GM23338 (cell line): Measurements from ENCODE around the gene ADCY3. TPM values are rescaled to one million over a fixed set of nuclear protein-coding genes. Genes with fewer than 3 reads are reported as not detected.
A peak's percentile ranks its signal among the peaks of the same experiment; 100 is the strongest.

ENCODE experiments used
- ATAC-seq: fragments of 200-7000 bp; cut with Tn5 transposase; 3 replicates; pipeline ENCODE4 v1.9.1; 2020
- DNase-seq: peaks from one replicate; pipeline ENCODE4 v3.0.0-alpha.2; 2015; ENCODE audit warnings: low spot score
- H2AFZ ChIP-seq: fragments of 200-600 bp; sonication (generic); 2 replicates; pipeline ENCODE4 v1.8.0; 2016; ENCODE audit warnings: antibody characterized with exemption, mild to moderate bottlenecking, moderate library complexity
- H3F3A ChIP-seq: fragments of 200-600 bp; sonication (generic); replicated peaks from 2 replicates; pipeline ENCODE4 v1.8.0; 2017; ENCODE audit warnings: antibody characterized with exemption, mixed run types, low read depth
- H3K27ac ChIP-seq: fragments of 200-600 bp; sonication (generic); 2 replicates; pipeline ENCODE4 v1.6.1; 2016; ENCODE audit warnings: low read depth
- H3K27me3 ChIP-seq: fragments of 200-600 bp; sonication (generic); 2 replicates; pipeline ENCODE4 v1.8.0; 2016; ENCODE audit warnings: mild to moderate bottlenecking, mixed run types, moderate library complexity; ENCODE audit not compliant: insufficient read depth
- H3K36me3 ChIP-seq: fragments of 200-600 bp; sonication (generic); 2 replicates; pipeline ENCODE4 v1.8.0; 2016; ENCODE audit warnings: mild to moderate bottlenecking; ENCODE audit not compliant: insufficient read depth
- H3K4me1 ChIP-seq: fragments of 200-600 bp; sonication (generic); 2 replicates; pipeline ENCODE4 v1.8.0; 2016; ENCODE audit warnings: mild to moderate bottlenecking, moderate library complexity; ENCODE audit not compliant: insufficient read depth
- H3K4me2 ChIP-seq: fragments of 200-600 bp; sonication (generic); 2 replicates; pipeline ENCODE4 v1.7.1; 2017; ENCODE audit warnings: mixed run types
- H3K4me3 ChIP-seq: fragments of 200-600 bp; sonication (generic); 2 replicates; pipeline ENCODE4 v1.6.1; 2016; ENCODE audit warnings: mixed run types
- H3K79me2 ChIP-seq: fragments of 200-600 bp; sonication (generic); replicated peaks from 2 replicates; pipeline ENCODE4 v1.8.0; 2017; ENCODE audit warnings: mild to moderate bottlenecking; ENCODE audit not compliant: insufficient read depth
- H3K9me2 ChIP-seq: fragments of 200-600 bp; sonication (generic); 2 replicates; pipeline ENCODE4 v1.8.0; 2017; ENCODE audit not compliant: insufficient read depth
- H4K20me1 ChIP-seq: fragments of 200-600 bp; sonication (generic); replicated peaks from 2 replicates; pipeline ENCODE4 v1.8.0; 2017; ENCODE audit warnings: mild to moderate bottlenecking; ENCODE audit not compliant: insufficient read depth
- H3K27ac Mint-ChIP-seq: 2 replicates; pipeline ENCODE4 v1.8.0; 2020; ENCODE audit warnings: inconsistent platforms, mild to moderate bottlenecking, moderate library complexity, mixed read lengths
- H3K27me3 Mint-ChIP-seq: 3 replicates; pipeline ENCODE4 v1.8.0; 2022; ENCODE audit warnings: low read depth, mild to moderate bottlenecking, moderate library complexity, mixed read lengths, inconsistent platforms; ENCODE audit not compliant: insufficient read depth, poor library complexity
- H3K36me3 Mint-ChIP-seq: 3 replicates; pipeline ENCODE4 v1.8.0; 2021; ENCODE audit warnings: low read depth, mild to moderate bottlenecking, inconsistent platforms, moderate library complexity, mixed read lengths
- H3K4me1 Mint-ChIP-seq: 3 replicates; pipeline ENCODE4 v1.8.0; 2020; ENCODE audit warnings: mild to moderate bottlenecking, inconsistent platforms, mixed read lengths
- H3K4me3 Mint-ChIP-seq: 3 replicates; pipeline ENCODE4 v1.8.0; 2021; ENCODE audit warnings: moderate library complexity, mild to moderate bottlenecking, inconsistent platforms, mixed read lengths
- H3K9me3 Mint-ChIP-seq: 3 replicates; pipeline ENCODE4 v1.8.0; 2020; ENCODE audit warnings: moderate library complexity, mild to moderate bottlenecking, inconsistent platforms, mixed read lengths
- CREB1 ChIP-seq: fragments of 250-450 bp; sonication (Bioruptor Pico); IDR thresholded peaks from 2 replicates; pipeline ENCODE4 v1.5.0; 2020; ENCODE audit warnings: low read depth, mild to moderate bottlenecking, moderate library complexity
- EZH2 ChIP-seq: fragments of 200-600 bp; sonication (generic); IDR thresholded peaks from one replicate; pipeline ENCODE4 v1.8.0; 2017; ENCODE audit warnings: antibody characterized with exemption, mild to moderate bottlenecking, low read depth; ENCODE audit not compliant: unreplicated experiment
- EZH2phosphoT487 ChIP-seq: fragments of 200-600 bp; sonication (generic); IDR thresholded peaks from one replicate; pipeline ENCODE4 v1.8.1; 2018; ENCODE audit warnings: antibody characterized with exemption; ENCODE audit not compliant: unreplicated experiment
- JUNB ChIP-seq: IDR thresholded peaks from one replicate; pipeline ENCODE4 v1.6.1; 2016; ENCODE audit warnings: antibody characterized with exemption; ENCODE audit not compliant: unreplicated experiment
- NANOG ChIP-seq: IDR thresholded peaks from 2 replicates; pipeline ENCODE4 v1.6.1; 2016; ENCODE audit warnings: antibody characterized with exemption, borderline replicate concordance
- POLR2AphosphoS5 ChIP-seq: IDR thresholded peaks from 2 replicates; pipeline ENCODE4 v1.6.1; 2016; ENCODE audit warnings: antibody characterized with exemption, low read depth
- STAT1 ChIP-seq: IDR thresholded peaks from one replicate; pipeline ENCODE4 v1.6.1; 2016; ENCODE audit warnings: antibody characterized with exemption; ENCODE audit not compliant: unreplicated experiment
- ZNF331 ChIP-seq: fragments of 250-450 bp; sonication (Bioruptor Pico); IDR thresholded peaks from 2 replicates; pipeline ENCODE4 v1.5.0; 2020; ENCODE audit warnings: low read depth, mild to moderate bottlenecking, moderate library complexity
- polyA plus RNA-seq: library from polyadenylated mRNA; unstranded; fragments of >200 nt; fragmentation: Nextera tagmentation; extraction: Ambion mirVana; gene quantifications from 2 replicates; pipeline ENCODE4 v1.2.1, GENCODE V29; 2016
- total RNA-seq: library from RNA; depleted of rRNA; stranded (reverse); fragments of >200 nt; shearing (Covaris generic); gene quantifications from 2 replicates; pipeline ENCODE4 v1.2.3, GENCODE V29; 2014
- TF ChIP-seq, protein P1 (sequence below): IDR thresholded peaks from 2 replicates; pipeline ENCODE4 v1.6.1; 2016; ENCODE audit warnings: antibody characterized with exemption
- TF ChIP-seq, protein P2 (sequence below): IDR thresholded peaks from one replicate; pipeline ENCODE4 v1.6.1; 2018; ENCODE audit warnings: antibody characterized with exemption; ENCODE audit not compliant: unreplicated experiment

The ADCY3 gene
- total and polyA plus RNA-seq, 2 experiments from 2014 or later, result 9.7 to 32.4 TPM

DNA sequence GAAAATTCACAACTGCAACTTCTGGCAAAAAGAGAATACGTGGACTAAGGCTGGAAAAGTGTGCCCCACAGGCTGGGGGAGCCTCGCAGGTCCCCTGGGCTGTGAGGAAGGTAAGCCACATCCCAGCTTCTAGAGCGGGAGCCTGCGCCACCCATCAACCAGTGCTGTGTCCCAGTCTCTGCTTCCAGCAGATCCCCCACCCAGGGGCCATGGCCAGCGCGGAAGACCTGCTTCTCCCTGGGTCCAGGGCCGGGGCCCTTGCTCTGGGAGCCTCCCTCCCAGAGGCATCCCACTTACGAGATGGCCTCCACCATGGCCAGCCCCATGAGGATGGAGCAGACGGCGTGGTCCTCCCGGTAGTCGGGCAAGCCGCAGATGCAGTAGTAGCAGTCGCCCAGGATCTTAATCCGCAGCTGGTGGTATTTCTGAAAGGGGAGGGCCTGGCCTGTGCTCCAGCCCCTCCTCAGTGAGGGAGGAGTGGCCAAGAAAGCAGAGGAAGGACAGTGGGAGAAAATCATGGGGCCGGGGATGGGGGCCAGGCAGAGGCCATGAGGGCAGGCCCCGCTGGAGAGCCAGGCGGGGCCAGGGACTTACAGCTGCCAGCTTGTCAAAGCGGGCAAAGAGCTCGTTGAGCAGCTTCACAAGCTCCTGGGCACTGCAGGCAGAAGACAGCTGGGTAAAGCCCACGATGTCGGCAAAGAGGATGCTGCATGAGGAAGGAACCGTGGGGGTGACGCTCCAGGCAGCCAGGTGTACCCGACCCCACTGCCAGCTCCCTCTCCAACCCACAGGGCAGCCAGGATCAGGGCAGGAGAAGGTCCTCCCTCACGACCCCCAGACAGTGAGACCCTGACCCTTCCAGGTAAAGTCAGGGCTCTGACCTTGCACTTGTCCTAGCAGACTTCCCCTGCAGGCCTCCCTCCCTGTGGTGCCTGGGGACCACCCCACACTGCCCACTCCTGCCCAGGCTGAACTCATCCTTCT lies 78.8 kb downstream of the ADCY3 start:
- Histone ChIP-seq H3K79me2 (no peaks in the 10 kb centered on the region), H3K4me3 (no peak overlapping the region), H3K27me3 (no peaks in the 10 kb centered on the region), H4K20me1 (no peaks in the 10 kb centered on the region), H3K36me3 (no peaks in the 10 kb centered on the region), H2AFZ (no peak overlapping the region), H3K4me1 (no peaks in the 10 kb centered on the region), H3K9me2 (no peaks in the 10 kb centered on the region), H3K4me2 (no peak overlapping the region), H3F3A (no peaks in the 10 kb centered on the region), H3K27ac (no peak overlapping the region)
- Mint-ChIP-seq H3K36me3 (peaks cover 29% of the 10 kb centered on the region), H3K27ac (no peak overlapping the region), H3K4me3 (no peak overlapping the region), H3K27me3 (peaks cover 8% of the 10 kb centered on the region), H3K4me1 (peaks cover 7% of the 10 kb centered on the region), H3K9me3 (peaks cover 12% of the 10 kb centered on the region; the same call in 2 of the 3 replicates)
- DNase-seq, result no peak
- no peak for ATAC-seq
- no peak for TF ChIP-seq POLR2AphosphoS5
- no peak for TF ChIP-seq CREB1

DNA sequence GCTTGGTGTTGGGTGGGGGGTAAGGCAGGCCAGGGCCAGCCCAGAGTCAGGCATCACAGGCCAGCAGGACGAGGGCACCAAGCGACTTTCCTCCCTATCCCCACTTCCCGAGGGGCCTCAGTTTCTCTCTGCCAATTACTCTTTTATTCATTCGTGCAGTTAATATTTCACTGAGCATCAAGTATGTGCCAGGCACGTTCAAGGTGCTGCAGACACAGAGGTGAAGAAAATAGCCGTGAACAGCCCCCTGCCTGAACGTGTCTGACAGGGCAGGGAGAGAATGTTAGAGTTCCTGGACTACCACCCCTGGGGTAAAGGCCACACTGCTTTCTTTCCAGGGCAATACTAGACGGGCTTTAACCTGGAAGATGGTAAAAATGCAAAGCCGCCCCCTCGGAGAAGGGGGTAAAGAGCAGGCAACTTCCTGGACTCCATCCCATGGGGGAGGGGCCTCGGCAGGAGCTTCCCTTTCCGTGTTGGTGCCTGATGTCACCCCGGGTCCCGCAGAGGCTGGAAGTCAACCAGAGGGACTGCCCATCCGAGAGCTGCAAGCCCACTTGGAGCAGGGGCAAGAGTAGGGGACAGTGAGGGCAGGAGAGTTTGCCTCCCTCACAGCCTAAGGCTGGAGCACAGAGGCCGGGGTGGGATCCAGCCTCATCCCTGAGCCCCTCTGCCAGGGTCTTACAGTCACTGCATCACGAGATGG lies 79.7 kb downstream of the ADCY3 start:
- Histone ChIP-seq H3K36me3 (no peaks in the 10 kb centered on the region), H3K4me1 (no peaks in the 10 kb centered on the region), H3K27me3 (no peaks in the 10 kb centered on the region), H2AFZ (no peak overlapping the region), H3K27ac (no peak overlapping the region), H3K4me2 (no peak overlapping the region), H3K4me3 (no peak overlapping the region), H3K79me2 (no peaks in the 10 kb centered on the region), H4K20me1 (no peaks in the 10 kb centered on the region), H3F3A (no peaks in the 10 kb centered on the region), H3K9me2 (no peaks in the 10 kb centered on the region)
- Mint-ChIP-seq H3K4me3 (no peak overlapping the region), H3K27ac (peak overlapping the region; percentile 21), H3K36me3 (peaks cover 28% of the 10 kb centered on the region), H3K27me3 (peaks cover 6% of the 10 kb centered on the region), H3K9me3 (peaks cover 2% of the 10 kb centered on the region; the same call in 2 of the 3 replicates), H3K4me1 (peaks cover 7% of the 10 kb centered on the region)
- DNase-seq (no peak), ATAC-seq (peak; percentile 50; the same call in 2 of the 3 replicates)
- TF ChIP-seq JUNB, result no peak
- no peak for TF ChIP-seq EZH2phosphoT487
- TF ChIP-seq EZH2, result no peak
- TF ChIP-seq, protein P1, sequence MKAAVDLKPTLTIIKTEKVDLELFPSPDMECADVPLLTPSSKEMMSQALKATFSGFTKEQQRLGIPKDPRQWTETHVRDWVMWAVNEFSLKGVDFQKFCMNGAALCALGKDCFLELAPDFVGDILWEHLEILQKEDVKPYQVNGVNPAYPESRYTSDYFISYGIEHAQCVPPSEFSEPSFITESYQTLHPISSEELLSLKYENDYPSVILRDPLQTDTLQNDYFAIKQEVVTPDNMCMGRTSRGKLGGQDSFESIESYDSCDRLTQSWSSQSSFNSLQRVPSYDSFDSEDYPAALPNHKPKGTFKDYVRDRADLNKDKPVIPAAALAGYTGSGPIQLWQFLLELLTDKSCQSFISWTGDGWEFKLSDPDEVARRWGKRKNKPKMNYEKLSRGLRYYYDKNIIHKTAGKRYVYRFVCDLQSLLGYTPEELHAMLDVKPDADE, result no peak
- TF ChIP-seq STAT1, result no peak
- TF ChIP-seq NANOG, result no peak
- TF ChIP-seq POLR2AphosphoS5, result no peak
- TF ChIP-seq ZNF331 (CRISPR knock-in tag), result no peak
- TF ChIP-seq, protein P2, sequence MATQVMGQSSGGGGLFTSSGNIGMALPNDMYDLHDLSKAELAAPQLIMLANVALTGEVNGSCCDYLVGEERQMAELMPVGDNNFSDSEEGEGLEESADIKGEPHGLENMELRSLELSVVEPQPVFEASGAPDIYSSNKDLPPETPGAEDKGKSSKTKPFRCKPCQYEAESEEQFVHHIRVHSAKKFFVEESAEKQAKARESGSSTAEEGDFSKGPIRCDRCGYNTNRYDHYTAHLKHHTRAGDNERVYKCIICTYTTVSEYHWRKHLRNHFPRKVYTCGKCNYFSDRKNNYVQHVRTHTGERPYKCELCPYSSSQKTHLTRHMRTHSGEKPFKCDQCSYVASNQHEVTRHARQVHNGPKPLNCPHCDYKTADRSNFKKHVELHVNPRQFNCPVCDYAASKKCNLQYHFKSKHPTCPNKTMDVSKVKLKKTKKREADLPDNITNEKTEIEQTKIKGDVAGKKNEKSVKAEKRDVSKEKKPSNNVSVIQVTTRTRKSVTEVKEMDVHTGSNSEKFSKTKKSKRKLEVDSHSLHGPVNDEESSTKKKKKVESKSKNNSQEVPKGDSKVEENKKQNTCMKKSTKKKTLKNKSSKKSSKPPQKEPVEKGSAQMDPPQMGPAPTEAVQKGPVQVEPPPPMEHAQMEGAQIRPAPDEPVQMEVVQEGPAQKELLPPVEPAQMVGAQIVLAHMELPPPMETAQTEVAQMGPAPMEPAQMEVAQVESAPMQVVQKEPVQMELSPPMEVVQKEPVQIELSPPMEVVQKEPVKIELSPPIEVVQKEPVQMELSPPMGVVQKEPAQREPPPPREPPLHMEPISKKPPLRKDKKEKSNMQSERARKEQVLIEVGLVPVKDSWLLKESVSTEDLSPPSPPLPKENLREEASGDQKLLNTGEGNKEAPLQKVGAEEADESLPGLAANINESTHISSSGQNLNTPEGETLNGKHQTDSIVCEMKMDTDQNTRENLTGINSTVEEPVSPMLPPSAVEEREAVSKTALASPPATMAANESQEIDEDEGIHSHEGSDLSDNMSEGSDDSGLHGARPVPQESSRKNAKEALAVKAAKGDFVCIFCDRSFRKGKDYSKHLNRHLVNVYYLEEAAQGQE, result no peak
